Body of pancreas (tissue), 4 donors: ENCODE data around the gene IKBIP. TPM values are rescaled to one million over a fixed set of nuclear protein-coding genes. Genes with fewer than 3 reads are reported as not detected.
"Not testable (repeated sequence)": the region's sequence is repeated elsewhere in the genome, so short reads cannot be mapped to it uniquely, and the experiment has no call there.

Source experiments
- ATAC-seq: fragments of 150-250 bp; one replicate; pipeline ENCODE4 v1.9.1; 2016
- DNase-seq, 4 donors: peaks; one replicate each; pipeline ENCODE4 v3.0.0-alpha.2; 2019
- H3K27ac ChIP-seq, 4 donors: fragments of 200-600 bp; sonication (generic); 1 replicate in 3 of 4; 2 replicates in 1 of 4; pipeline versions ENCODE4 v1.5.1 to v1.6.1; 2016 to 2019; ENCODE audit warnings: mild to moderate bottlenecking in 1 of 4, mixed read lengths in 1 of 4, moderate library complexity in 1 of 4
- H3K27me3 ChIP-seq, 2 donors: fragments of 200-600 bp; sonication (generic); one replicate each; pipeline ENCODE4 v1.6.0; 2016; ENCODE audit warnings: mild to moderate bottlenecking in 1 of 2
- H3K36me3 ChIP-seq, 2 donors: fragments of 200-600 bp; sonication (generic); replicated peaks in 1 of 2; 2 replicates each; pipeline ENCODE4 v1.5.1; 2016; ENCODE audit warnings: low read depth in 2 of 2; ENCODE audit not compliant: insufficient read depth in 1 of 2
- H3K4me1 ChIP-seq: fragments of 200-600 bp; sonication (generic); one replicate; pipeline ENCODE4 v1.6.0; 2016
- H3K4me3 ChIP-seq, 2 donors: fragments of 200-600 bp; sonication (generic); 1 replicate in 1 of 2; 2 replicates in 1 of 2; pipeline ENCODE4 v1.5.1; 2016 to 2019
- H3K9me3 ChIP-seq, 3 donors: fragments of 200-600 bp; sonication (generic); 1 replicate in 2 of 3; 2 replicates in 1 of 3; pipeline ENCODE4 v1.5.1; 2016
- POLR2A ChIP-seq, 3 donors: fragments of 450-650 bp; IDR thresholded peaks; one replicate each; pipeline ENCODE4 v1.6.1; 2016; ENCODE audit warnings: antibody characterized with exemption in 3 of 3, mild to moderate bottlenecking in 2 of 3
- WGBS, 2 donors: methylation state at CpG; one replicate each; pipeline ENCODE4 v1.1.5; 2017; 5-methylcytosine and 5-hydroxymethylcytosine counted together
- intact Hi-C: fragments of 100-400 bp; cut with DNase I; formaldehyde crosslinking; loops from one replicate; pipeline ENCODE4 v1.15.1; 2023
- total RNA-seq, 2 donors: library from RNA; depleted of rRNA; stranded (reverse); fragments of >200 nt; gene quantifications; one replicate each; pipeline ENCODE4 v1.1.0, GENCODE V29; 2016
- TF ChIP-seq, protein P1 (sequence below), 7 experiments: fragments of 450-650 bp in 4 of 7; fragments of 200-600 bp in 3 of 7; sonication (generic) in 3 of 7; IDR thresholded peaks; one replicate each; pipeline ENCODE4 v1.5.1; 2016 to 2019; ENCODE audit warnings: antibody characterized with exemption in 7 of 7

The IKBIP gene
- total RNA-seq, 2 donors from 2014 or later: 2.3 to 6.2 TPM

DNA sequence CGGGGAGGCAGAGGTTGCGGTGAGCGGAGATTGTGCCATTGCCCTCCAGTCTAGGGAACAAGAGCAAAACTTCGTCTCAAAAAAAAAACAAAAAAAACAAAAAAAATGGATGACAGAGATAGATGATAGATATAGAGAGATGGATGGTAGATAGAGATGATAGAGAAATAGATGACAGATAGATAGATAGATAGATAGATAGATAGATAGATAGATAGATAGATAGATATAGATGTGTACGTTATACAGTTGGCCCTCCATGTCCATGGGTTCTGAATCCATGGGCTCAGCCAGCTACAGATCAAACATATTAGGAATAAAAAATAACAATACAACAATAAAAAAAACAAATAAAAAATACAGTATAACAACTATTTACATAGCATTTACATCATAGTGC lies 63.9 kb downstream of the IKBIP start:
- H3K4me1 ChIP-seq: no peaks in the 10 kb centered on the region
- ATAC-seq: no peak

DNA sequence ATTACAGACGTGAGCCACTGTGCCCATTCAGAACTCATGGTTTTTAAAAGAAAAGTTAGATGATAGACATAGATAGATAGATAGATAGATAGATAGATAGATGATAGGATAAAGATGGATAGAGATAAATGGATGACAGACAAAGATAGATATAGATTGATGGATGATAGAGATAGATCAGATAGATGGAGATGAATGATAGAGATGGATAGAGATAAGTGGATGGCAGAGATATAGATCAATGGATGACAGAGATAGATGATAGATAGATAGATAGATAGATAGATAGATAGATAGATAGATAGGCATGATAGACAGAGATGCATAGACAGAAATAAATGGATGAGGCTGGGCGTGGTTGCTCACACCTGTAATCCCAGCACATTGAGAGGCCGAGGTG lies 64.8 kb downstream of the IKBIP start:
- 75 to 80% methylated on average over 3 of the region's 3 CpGs for WGBS, 2 donors
- DNase-seq (no peak), ATAC-seq (no peak)
- intact Hi-C loops: loop anchor here (10.0 kb wide), 1 partner anchor 65 kb away; the partner anchor contains the start of genes APAF1 and IKBIP
- H3K9me3 ChIP-seq: no peaks in the 10 kb centered on the region
- no peaks in the 10 kb centered on the region for H3K4me1 ChIP-seq
- H3K27ac ChIP-seq: no peak overlapping the region
- TF ChIP-seq, protein P1, sequence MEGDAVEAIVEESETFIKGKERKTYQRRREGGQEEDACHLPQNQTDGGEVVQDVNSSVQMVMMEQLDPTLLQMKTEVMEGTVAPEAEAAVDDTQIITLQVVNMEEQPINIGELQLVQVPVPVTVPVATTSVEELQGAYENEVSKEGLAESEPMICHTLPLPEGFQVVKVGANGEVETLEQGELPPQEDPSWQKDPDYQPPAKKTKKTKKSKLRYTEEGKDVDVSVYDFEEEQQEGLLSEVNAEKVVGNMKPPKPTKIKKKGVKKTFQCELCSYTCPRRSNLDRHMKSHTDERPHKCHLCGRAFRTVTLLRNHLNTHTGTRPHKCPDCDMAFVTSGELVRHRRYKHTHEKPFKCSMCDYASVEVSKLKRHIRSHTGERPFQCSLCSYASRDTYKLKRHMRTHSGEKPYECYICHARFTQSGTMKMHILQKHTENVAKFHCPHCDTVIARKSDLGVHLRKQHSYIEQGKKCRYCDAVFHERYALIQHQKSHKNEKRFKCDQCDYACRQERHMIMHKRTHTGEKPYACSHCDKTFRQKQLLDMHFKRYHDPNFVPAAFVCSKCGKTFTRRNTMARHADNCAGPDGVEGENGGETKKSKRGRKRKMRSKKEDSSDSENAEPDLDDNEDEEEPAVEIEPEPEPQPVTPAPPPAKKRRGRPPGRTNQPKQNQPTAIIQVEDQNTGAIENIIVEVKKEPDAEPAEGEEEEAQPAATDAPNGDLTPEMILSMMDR (IDR thresholded peaks at IDR 0.05): no peak
- no peak for TF ChIP-seq POLR2A (IDR thresholded peaks at IDR 0.05)
- H3K27me3 ChIP-seq: no peaks in the 10 kb centered on the region
- no peaks in the 10 kb centered on the region for H3K36me3 ChIP-seq
- H3K4me3 ChIP-seq: no peak overlapping the region

More for the DNA sequence above, 63.9 kb downstream of the IKBIP start:
- DNase-seq: no peak
- no peak overlapping the region for H3K4me3 ChIP-seq
- H3K27ac ChIP-seq: no peak overlapping the region
- no peaks in the 10 kb centered on the region for H3K27me3 ChIP-seq
- WGBS, 2 donors: 81 to 89% methylated on average over 5 of the region's 5 CpGs
- TF ChIP-seq POLR2A (IDR thresholded peaks at IDR 0.05): no peak
- TF ChIP-seq, protein P1 (IDR thresholded peaks at IDR 0.05): no peak
- H3K36me3 ChIP-seq: no peaks in the 10 kb centered on the region
- H3K9me3 ChIP-seq: no peaks in the 10 kb centered on the region
- intact Hi-C loops: loop anchor here (10.0 kb wide), 1 partner anchor 64 kb away; the partner anchor contains the start of genes APAF1 and IKBIP

DNA sequence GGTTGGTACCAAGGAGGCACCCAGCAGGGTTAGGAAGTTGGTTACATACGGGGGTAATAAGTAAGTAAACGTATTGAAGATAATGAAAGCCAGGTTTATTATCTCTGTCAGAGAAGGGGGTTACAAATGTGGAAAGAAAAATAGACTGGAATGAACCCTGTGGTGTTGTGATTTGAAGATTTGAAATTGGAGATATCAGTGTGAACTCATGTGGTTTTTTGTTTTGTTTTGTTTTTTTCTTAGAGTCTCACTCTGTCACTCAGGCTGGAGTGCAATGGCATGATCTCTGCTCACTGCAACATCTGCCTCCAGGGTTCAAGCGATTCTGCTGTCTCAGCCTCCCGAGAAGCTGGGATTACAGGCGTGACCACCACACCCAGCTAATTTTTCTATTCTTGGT lies 65.2 kb downstream of the IKBIP start:
- DNase-seq (no peak), ATAC-seq (no peak)
- Histone ChIP-seq H3K27ac (no peak overlapping the region), H3K4me1 (peaks cover under 1% of the 10 kb centered on the region), H3K36me3 (no peaks in the 10 kb centered on the region), H3K27me3 (no peaks in the 10 kb centered on the region), H3K9me3 (no peaks in the 10 kb centered on the region), H3K4me3 (no peak overlapping the region)
- TF ChIP-seq, protein P1 (IDR thresholded peaks at IDR 0.05): no peak
- TF ChIP-seq POLR2A (IDR thresholded peaks at IDR 0.05): no peak
- intact Hi-C loops: no loop called here
- WGBS, 2 donors: 74 to 76% methylated on average over 5 of the region's 5 CpGs

DNA sequence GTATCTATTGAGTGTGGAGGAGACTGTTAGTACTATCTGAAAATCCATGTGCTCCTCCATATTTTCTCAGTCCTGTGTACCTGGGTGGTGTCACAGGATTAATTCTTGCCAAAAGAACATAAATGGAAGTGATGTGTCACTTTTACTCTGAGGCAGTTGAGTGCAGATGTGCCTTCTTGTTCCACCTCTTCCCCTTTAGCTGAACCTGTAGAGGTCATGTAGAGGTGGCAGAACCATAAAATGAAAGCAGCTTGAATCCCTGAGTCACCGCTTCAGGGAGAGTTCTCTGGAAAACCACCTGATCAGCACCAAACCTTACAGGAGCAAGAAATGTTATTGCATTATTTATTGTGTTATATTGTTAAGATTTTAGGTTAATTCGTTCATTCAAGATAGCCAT lies 65.8 kb downstream of the IKBIP start:
- TF ChIP-seq POLR2A (IDR thresholded peaks at IDR 0.05): no peak
- TF ChIP-seq, protein P1 (IDR thresholded peaks at IDR 0.05): no peak
- ATAC-seq (no peak), DNase-seq (no peak)
- WGBS, 2 donors: 85 to 89% methylated on average over 2 of the region's 2 CpGs
- Histone ChIP-seq H3K4me3 (no peak overlapping the region), H3K27ac (no peak overlapping the region), H3K36me3 (no peaks in the 10 kb centered on the region), H3K4me1 (peaks cover 6% of the 10 kb centered on the region), H3K27me3 (no peaks in the 10 kb centered on the region), H3K9me3 (no peaks in the 10 kb centered on the region)
- intact Hi-C loops: no loop called here

DNA sequence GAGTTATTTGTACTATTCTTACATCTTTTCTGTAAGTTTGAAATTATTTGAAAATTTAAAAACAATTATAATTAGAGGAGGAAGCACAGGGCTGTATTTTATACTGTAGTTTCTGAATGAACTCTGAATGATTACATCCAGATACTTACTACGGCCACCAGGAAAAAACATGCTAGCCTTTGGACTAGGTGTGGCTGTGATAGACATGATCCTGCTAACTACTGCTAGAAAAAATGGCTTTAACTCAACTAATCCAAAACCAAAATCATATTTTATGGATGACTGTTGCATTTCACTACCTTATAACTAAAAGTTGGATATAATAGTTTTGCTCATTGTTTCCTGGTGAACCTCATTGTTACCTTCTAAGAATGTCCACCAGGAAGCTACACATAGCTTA lies 66.2 kb downstream of the IKBIP start:
- Histone ChIP-seq H3K4me1 (peaks cover 8% of the 10 kb centered on the region), H3K4me3 (no peak overlapping the region), H3K27ac (no peak overlapping the region), H3K9me3 (no peaks in the 10 kb centered on the region), H3K36me3 (no peaks in the 10 kb centered on the region), H3K27me3 (no peaks in the 10 kb centered on the region)
- DNase-seq (no peak), ATAC-seq (no peak)
- TF ChIP-seq, protein P1 (IDR thresholded peaks at IDR 0.05): no peak
- no peak for TF ChIP-seq POLR2A (IDR thresholded peaks at IDR 0.05)
- intact Hi-C loops: no loop called here
- WGBS, 2 donors: 74 to 76% methylated on average over 1 of the region's 1 CpG

DNA sequence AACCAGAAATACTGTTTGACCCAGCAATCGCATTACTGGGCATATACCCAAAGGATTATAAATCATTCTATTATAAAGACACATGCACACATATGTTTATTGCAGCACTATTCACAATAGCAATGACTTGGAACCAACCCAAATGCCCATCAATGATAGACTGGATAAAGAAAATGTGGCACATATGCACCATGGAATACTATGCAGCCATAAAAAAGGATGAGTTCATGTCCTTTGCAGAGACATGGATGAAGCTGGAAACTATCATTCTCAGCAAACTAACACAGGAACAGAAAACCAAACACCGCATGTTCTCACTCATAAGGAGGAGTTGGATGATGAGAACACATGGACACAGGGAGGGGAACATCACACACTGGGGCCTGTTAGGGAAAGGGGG lies 67.8 kb downstream of the IKBIP start:
- H3K4me3 ChIP-seq, H3K4me1 ChIP-seq, ATAC-seq, intact Hi-C loops, H3K36me3 ChIP-seq, H3K27ac ChIP-seq, H3K27me3 ChIP-seq, DNase-seq, H3K9me3 ChIP-seq: not testable (repeated sequence)
- 78 to 86% methylated on average over 2 of the region's 2 CpGs for WGBS, 2 donors
